HG02973 (cell line): ENCODE measurements around the gene RNF141.

Experiments
- ATAC-seq: cut with Tn5 transposase; IDR thresholded peaks from one replicate; pipeline ENCODE4 v1.9.1; 2021; ENCODE audit warnings: moderate library complexity; ENCODE audit not compliant: unreplicated experiment

RNF141 gene

DNA sequence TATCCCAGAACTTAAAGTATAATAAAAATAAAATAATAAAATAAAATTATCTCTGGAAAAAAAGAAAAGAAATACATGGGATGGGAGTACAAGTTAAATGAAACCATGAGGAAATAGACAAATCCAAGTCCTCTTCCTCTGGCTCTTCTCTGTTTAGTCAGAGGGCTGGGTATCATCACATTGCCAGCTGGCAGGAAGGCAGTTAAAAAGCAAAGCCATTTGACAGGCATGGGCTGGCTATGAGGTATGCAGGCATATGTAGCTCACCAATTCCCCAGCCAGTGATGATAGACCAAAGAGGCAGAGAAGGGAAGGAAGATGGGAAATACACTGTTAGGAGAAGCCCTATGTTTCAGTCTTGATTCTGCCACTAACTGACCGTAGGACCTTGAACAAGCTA is 21.0 kb upstream of the RNF141 start:
- ATAC-seq: no peak

DNA sequence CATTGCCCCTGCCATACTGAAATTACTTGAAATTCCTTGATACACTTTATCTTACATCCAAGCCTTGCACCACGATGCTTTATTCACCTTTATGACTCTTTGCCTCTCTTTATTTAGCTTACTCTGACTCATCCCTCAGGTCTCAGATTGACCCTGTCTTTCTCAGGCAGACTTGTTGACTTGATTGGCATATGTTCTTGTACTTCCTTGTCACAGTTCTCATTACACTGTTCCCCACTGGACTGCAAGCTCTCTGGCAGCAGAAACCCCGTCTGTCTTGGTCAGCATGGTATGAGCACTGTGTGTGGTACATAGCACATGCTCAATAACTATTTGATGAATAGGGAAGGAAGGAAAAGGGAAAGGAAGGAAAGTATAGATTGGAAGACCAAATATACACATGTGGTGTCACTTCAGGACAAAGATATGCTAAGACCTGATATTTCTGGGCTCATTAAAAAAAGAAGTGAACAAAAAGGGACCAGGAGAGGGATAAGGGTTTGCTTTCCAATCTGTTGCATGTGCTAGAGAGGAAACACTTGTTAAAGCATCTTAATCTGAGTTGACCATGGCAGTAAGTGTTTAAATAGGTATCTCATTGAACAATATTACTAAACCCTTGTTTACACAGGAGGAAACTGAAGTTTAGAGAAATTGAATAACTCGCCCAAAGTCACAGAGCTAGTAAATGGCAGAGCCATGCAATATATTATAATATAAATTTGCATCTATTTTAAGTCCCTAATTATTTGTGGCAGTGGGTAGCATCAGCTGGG is 20.2 kb upstream of the RNF141 start:
- no peak for ATAC-seq

DNA sequence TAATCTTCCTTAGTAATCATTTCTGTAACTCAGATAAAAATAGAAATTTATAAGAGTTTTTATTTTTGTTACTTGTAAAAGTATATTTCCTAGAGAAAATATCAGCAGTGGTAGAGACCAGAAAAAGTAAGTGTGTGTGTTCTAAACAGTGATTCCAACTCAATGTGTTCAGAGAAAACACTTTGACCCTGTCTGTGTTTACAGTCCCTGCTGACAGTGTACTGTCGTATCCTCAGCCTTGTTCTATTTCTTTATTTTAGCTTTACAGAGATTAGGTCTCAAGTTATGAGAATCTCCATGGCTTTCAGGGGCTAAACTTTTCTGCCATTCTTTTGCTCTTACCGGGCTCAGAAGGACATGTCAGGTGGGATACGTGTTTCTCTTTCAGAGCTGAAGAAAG is 17.3 kb upstream of the RNF141 start:
- no peak for ATAC-seq

DNA sequence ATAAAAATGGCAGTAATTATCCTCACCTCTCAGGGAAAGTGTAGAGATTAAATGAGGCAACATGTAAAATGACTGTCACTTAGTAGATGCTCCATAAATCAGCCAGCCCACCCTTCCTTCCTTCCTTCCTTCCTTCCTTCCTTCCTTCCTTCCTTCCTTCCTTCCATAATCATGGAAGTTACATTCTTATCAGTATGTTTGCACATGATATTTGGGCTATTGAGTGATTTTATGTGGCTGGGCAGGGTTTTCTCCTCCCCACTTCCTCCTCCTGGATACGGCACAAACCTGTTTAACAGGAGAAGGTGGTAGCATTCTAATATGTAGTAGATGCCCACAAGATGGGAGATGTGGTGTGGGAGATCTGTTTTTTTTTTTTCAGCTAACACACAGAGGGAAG is 15.6 kb upstream of the RNF141 start:
- ATAC-seq: no peak

DNA sequence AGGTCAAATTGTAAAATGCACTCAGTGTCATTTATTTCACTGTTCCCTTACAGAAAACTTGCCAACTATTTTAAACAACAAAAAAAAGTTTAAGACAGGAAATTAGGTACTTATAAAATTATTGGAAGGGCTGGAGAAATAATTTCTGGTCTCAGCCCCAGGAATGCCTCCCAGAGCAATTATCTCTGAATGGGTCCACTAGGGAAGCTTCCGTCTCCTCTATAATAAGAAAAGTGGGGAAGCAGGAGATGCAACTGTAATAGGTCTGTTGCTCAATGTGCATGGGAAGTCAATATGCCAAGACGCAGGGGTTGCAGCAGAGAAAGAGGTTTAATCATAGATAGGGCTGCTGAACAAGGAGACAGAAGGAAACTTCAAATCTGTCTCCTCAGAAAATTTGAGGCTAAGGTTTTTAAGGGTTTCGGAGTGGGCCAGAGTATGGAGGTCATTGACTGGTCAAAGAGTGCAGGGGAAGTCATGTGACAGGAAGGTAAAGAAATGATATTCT is 10.9 kb upstream of the RNF141 start:
- ATAC-seq: no peak

DNA sequence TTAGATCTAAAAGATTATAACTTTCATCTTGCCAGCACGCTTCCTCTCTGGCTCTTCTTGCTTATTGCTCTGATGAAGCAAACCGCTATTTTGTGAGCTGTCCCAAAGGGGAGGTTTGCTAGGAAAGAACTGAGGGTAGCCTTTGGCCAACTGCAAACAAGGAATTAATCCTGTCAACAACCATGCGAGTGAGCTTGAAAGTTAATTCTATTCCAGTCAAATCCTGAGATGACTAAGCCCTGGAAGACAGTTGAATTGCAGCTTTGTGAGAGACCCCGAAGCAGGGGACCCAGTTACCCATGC is 10.3 kb upstream of the RNF141 start:
- no peak for ATAC-seq

DNA sequence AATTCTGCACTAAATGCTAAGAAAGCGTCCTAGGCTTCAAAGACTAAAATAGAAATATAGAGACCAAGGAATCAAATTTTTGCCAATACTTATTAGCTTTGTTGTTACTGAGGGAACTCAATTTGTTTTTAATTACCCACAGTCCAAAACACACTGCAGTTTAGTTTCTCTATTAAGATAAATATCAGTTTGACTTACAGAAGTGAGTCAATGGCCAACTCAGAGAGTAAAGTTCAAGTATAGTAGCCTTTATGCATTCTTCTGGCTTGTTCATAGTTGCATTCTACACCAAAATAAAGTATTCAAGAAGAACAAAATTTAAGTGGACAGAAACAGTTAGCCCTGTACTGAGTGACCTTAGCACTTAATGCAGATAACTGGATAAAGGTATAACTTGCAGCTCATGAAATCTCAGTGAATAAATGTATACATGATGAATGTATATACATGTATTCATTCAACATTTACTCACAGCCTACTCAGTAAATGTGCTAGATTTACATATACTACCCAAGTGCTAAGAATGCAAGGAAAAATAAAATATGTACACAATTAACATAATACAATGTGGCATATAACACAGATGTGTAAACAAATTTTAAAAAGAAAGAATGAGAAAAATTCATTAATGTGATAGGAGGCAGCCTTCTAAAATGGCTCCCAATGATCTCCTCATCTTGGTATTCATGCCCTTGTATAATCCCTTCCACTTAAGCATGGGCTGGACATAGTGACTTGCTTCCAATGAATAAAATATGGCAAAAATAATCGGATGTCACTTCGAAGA is 9.7 kb upstream of the RNF141 start:
- no peak for ATAC-seq

DNA sequence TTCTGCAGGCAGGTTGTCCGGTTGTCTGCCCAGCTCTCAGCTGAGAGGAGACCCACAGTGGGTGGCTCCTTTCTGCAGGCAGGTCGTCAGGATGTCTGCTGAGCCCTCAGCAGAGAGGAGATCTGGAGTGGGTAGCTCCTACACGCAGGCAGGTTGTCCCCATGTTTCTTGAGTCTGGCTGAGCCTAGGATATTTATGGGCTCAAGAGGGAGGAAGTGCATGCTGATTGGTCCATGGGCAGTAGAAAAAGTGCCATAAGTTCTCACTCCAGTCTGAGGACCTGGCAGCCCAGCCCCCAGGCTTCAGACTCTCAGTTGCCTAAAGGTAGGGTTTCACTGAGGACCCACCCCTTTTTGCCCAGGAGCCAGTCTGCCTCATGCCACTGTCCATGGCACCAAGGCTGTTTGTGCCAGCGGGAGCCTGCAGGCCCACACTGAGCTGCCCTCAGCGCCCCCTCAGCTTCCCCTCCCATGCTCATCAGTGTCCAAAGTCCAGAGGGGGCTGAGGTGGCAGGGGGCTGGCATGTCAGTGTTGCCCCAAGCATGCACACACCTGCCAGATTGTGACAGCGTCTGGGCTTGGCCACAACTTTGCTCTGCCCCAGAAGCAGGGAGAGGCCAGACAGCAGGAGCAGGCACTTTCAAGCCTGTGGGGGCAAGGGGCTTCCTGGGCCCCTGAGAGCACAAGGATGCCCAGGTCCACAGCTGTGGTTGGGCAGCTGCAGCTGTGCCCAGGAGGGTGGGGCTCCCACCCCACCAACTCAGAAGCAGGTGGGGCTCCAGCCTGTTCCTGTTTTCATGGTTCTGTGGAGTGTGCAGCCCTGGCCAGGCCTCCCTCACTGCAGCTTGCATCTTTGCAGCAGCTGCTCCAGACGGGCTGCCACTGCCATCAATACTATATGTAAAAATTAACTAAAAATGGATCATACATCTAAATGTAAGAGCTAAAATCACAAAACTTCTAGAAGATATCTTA is 3.8 kb upstream of the RNF141 start:
- no peak for ATAC-seq

DNA sequence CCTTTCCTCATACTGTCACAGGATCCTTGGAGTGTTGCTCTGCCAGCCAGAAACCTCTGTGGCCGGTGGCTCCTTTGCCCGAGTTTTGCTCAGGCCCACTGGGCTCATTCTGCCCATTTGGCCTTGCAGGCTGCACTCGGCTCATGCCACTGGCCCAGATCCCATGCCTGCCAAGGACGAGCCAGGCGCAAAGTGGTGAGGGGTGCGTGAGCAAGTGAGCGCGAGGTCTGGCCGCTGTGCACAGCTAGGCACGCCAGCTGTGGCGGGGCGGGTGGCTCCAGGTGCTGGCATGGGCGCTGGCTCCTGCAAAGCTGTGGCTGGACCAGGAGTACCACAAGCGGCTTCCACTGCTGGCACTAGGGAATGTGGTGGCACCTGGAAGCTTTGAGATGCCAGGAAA is 2.8 kb upstream of the RNF141 start:
- ATAC-seq: no peak

DNA sequence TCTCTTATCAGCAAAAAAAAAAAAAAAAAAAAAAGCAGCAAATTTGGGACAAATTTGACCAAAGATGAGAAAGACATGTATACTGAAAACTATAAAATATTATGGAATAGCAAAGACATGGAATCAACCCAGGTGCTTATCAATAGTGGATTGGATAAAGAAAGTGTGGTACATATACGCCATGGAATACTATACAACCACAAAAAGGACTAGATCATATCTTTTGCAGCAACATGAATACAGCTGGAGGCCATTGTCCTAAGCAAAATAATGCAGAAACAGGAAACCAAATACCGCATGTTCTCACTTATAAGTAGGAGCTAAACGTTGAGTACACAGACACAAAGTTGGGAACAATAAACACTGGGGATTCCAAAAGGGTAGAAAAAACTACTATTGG is 1.8 kb upstream of the RNF141 start:
- ATAC-seq: no peak

DNA sequence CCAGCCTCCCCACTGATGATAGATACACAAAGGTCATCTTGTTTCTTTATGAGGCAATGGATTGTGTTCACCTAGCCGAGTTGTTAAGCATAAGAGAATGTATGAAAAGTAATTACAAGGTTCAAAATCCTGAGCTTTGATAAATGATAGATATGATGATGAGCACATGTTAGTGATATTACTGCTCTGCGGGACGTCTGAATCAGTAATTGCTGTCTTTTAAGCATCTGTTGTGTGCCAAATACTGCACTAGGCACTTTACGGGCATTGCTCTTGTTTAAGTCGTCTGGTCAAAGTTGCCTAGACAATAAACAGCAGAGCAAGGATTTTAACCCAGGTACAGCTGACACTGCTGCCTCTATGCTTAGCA is 559 bp upstream of the RNF141 start:
- ATAC-seq: no peak

DNA sequence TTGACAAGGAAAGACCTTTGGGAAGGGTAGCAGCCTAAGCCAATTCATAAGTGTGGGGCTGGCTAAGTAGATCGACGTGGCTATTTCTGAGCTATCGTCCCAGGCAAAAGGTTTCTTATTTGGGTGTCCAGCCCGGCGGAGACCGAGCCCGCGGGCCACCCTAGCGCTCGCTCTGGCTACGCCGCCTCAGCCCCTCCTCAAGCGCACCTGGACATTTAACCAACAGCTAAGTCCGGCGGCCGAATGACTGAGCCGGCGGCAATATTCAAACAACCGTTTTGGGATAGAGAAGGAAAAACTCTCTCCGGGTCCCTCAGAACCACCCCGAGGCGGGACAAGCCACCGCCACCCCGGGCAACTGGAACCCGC is 457 bp downstream of the RNF141 start:
- ATAC-seq: peak; percentile 15

DNA sequence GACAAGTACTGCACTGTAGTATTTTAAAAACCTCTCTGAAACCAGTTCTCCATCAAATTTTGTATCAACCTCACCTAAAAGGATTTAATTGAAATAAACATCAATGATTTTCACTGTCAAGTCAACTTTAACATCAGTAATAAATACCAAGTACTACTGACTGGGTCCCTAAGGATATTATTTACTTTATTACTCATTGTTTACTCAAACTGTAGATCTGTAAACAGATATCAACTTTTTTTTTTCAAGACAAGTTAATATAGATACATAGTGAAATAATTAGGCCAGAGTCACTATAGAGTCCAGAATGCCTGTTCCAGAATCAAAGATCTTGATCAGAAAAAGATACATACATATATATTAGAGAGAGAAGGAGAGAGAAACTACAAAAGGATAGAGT is 1.6 kb downstream of the RNF141 start:
- ATAC-seq: no peak

DNA sequence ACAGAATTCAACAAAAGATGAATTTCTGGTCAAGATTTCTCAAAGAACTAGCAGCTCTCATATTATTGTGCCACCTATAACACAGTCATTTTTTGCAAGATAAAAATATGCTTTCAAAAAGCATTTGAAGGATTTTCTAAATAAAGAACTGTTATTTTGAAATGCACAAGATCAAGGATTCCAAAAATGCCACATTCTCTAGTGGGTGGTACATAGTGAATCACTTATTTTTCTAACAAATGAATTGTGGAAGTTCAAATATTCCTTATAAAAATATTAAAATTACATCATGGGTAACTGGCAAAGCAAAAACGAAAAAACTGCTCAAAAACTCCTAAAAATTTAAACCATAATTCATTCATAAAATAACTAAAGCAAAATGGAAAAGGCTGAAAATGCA is 2.1 kb downstream of the RNF141 start:
- no peak for ATAC-seq

DNA sequence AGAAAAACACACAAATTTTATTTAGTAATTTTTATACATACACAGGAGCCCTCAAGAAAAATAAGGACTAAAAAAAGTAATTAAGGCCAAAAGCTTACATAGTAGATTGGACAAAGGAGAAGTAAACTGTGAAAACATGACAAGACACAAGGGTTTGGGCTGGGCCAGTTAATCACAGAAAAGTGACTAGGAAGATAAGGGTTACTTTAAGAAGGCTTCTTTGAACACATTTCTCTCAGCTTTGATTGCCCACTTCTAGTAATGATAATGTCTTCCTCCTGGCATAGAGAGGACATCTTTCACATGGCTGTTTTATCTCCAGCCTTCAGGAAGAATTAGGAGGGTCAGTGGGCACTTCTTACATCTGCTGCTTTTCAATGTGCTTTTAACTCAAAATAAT is 3.4 kb downstream of the RNF141 start:
- ATAC-seq: no peak

DNA sequence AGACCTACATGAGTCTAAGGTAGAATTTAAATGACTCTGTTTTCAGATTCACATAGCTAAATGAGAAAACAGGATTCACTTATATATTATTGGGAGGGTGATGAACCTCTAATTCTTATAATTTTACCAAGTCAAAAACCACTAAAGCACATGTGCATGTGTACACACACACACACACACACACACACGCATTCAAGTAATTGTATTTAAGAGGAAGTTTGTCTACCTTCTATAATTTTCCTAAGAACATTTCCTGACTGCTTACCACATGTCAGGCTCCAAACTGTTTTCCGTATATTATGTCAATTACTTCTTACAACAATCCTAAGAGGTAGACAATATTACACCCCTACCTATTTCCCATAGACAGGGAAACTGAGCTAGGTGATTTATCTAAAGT is 6.7 kb downstream of the RNF141 start:
- ATAC-seq: no peak

DNA sequence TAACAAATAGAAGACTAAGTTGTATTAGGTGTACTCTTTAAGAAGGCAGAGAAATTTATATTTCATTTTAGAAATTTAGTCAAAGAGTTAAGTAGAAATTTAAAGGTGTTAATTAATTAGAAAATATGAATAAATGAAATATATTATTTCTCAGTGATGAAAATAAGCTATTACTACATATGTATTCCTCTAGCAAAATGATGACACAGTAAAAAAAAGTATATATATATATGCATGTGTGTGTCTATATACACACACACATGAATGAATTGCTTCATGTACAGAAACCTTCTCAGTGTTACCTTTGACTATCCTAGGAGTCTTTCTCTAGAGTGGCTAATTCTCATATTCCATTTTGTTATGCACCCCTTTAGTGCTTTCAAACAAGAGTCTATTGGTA is 7.7 kb downstream of the RNF141 start:
- ATAC-seq: no peak

DNA sequence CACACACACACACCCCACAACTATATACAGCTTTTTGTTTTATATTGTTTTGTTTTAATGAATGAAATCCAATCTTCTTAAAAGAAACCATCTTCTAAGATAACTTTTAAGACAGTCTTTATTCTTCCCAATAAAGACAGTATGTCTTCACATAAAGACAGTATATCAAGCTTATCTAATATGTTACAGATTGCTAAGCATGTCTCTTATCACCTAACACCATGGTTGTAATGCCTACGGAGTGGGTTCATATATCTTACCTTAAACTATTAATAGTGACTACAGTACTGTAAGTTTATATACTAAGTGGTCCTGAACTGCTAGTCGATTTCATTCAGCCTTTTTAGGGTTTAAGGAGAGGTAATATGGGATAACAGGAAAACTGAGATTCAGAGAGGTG is 8.5 kb downstream of the RNF141 start:
- ATAC-seq: no peak

DNA sequence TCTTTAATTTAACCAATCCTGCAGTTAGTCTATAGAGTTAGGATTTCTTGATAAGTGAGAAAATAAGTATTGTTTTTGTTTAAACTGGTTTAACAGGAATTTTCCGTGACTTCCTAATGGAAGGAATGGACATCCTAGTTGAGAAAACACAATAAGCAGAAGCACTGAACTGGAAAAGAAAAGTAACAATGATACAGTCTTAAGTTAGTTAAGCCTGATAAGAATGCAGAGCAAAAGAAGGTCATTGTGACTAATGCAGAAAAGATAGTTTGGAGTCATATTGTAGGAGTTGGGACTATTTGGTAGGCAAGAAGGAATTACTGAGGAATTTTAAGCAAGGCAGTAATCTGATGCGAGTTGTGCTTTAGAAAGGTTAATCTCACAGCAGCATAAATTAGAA is 11.7 kb downstream of the RNF141 start:
- ATAC-seq: no peak

DNA sequence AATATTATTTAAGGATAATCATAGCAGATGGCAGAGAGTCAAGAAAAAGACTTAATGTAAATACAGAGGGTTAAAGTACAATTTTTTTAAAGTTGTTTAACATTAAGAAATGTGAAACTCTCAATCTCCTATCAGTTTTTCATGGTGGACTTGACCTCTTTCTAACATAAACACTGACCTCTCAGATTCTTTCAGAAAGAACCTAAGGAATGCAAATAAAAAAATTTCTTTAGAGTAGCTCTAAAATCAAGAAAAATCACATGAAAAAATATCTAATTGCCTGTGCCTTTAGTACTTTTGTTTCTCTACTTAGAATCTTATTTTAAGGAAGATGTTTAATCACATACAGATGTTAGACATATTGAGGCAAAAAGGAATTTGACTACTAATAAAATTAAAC is 12.9 kb downstream of the RNF141 start:
- no peak for ATAC-seq
